Measurements from ENCODE around the gene ACO1. TPM values are rescaled to one million over a fixed set of nuclear protein-coding genes. Genes with fewer than 3 reads are reported as not detected.

ACO1 gene
- polyA plus RNA-seq, 1 donor: 24.0 TPM

DNA sequence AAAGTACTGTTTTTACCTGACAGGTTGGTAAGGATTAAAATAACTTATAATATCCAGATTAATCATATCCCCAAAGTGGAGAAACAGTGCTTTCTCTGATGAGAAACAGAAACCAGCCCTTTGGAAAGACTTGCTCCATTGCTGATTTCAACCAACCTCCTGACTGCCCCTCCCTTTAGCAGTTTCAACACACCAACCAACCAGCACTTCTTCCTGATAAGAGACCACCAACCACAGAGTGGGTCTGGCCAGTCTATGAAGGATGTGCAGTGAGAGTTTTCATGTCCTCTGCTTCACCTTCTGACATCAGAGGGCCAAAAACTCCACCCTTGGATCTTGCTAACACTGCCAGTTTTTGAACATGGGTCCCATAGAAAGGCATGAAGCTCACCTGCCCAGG lies 113.5 kb downstream of the ACO1 start:
- DNase-seq: no peak

- no peak for DNase-seq
Measured at GRCh38 chr9:32500768-32501167, 116.3 kb downstream of the ACO1 start.

GRCh38 chr9:32501868-32502267 lies 117.4 kb downstream of the ACO1 start:
- no peak for DNase-seq

DNA sequence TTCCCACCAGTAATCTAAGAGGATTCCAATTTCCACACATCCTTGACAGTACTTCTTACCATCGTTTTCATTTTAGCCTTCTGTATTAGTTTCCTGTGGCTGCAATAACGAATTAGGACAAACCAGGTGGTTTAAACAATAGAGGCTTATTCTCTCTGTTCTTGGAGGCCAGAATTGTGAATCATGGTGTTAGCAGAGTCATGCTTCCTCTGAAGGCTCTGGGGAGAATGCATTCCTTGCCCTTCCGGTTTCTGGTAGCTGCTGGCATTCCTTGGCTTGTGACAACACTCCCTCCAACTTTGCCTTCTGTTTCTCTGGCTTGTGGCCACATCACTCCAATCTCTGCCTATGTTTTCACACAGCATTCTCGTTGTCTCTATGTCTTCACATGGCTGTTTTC lies 118.0 kb downstream of the ACO1 start:
- no peak for DNase-seq

DNA sequence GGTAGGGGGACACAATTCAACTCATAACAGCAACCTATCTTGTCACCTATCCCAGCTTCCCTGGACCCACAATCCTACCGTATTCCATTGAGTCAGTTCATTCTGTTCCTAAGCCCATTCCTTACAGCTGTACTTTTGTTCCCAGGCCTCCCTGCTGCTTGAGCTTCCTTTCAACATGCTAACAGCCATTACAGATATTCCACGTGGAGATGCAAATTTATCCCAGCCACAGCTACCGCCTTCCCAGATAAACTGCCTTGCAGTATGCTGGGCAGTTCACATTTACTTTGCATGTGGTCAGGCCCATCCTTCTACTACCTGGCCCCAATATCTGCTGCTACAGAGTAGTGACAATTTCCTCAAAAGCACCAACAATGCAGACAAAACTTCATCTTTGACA lies 118.6 kb downstream of the ACO1 start:
- DNase-seq: no peak

Other genes with a start within 250 kb of the ACO1 start
- gene RIGI, start 141.6 kb downstream of the ACO1 start, polyA plus RNA-seq (ENCODE audit: insufficient read length): 6.9 TPM
- 10.7 TPM for gene SMIM27, start 167.7 kb downstream of the ACO1 start, polyA plus RNA-seq (ENCODE audit: insufficient read length)
- gene TOPORS, start 167.9 kb downstream of the ACO1 start, polyA plus RNA-seq (ENCODE audit: insufficient read length): 16.7 TPM
- 62.8 TPM for gene NDUFB6, start 188.5 kb downstream of the ACO1 start, polyA plus RNA-seq (ENCODE audit: insufficient read length)